Rectal smooth muscle tissue (tissue), 1 donor: ENCODE data around the gene SLC17A4.

Experiments
- H3K27ac ChIP-seq: one replicate; pipeline ENCODE4 v1.7.0; 2013; ENCODE audit warnings: low read depth, low read length, inconsistent platforms
- H3K27me3 ChIP-seq: one replicate; pipeline ENCODE4 v1.7.0; 2013; ENCODE audit warnings: low read length; ENCODE audit not compliant: control insufficient read depth, insufficient read depth
- H3K36me3 ChIP-seq: one replicate; pipeline ENCODE4 v1.7.0; 2013; ENCODE audit warnings: low read length; ENCODE audit not compliant: control insufficient read depth, insufficient read depth
- H3K4me1 ChIP-seq: one replicate; pipeline ENCODE4 v1.7.0; 2013; ENCODE audit warnings: low read length; ENCODE audit not compliant: control insufficient read depth, insufficient read depth
- H3K4me3 ChIP-seq: one replicate; pipeline ENCODE4 v1.7.0; 2013; ENCODE audit warnings: low read length
- H3K9ac ChIP-seq: one replicate; pipeline ENCODE4 v1.7.0; 2013; ENCODE audit warnings: low read length

SLC17A4 gene, protein sequence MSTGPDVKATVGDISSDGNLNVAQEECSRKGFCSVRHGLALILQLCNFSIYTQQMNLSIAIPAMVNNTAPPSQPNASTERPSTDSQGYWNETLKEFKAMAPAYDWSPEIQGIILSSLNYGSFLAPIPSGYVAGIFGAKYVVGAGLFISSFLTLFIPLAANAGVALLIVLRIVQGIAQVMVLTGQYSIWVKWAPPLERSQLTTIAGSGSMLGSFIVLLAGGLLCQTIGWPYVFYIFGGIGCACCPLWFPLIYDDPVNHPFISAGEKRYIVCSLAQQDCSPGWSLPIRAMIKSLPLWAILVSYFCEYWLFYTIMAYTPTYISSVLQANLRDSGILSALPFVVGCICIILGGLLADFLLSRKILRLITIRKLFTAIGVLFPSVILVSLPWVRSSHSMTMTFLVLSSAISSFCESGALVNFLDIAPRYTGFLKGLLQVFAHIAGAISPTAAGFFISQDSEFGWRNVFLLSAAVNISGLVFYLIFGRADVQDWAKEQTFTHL

DNA sequence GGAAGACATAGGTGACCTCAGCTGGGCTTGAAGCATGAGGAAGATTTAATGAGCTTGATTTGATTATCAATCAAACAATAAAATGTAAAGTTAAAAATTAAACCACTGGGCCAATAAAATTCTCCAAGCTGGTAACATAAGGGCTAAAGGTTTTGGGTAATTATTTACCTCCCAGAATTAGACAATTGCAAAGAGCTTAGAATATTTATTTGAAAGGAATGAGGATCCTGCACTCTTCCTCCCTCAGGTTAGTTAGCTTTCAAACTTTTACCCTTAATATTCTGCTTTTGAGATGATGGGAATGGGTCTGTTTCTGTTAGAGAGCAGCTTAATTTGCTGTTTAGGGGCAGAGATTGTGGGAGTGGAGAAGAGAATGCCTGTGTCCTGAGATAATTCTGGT is at the start of gene SLC17A4:
TSS of gene SLC17A4 (plus strand) at position 208 of the 400 bp plus-strand sequence. CDS start 7,221 bp downstream, outside the sequence.
- H3K27ac ChIP-seq: no peak within 1 kb of the TSS
- no peaks in the 10 kb centered on the region for H3K4me1 ChIP-seq
- H3K36me3 ChIP-seq: no peaks in the 10 kb centered on the region
- H3K4me3 ChIP-seq: peak within 1 kb of the TSS; percentile 53
- H3K27me3 ChIP-seq: no peaks in the 10 kb centered on the region
- H3K9ac ChIP-seq: no peak within 1 kb of the TSS

GRCh38 chr6:25706314-25707014 is 48.1 kb upstream of the SLC17A4 start:
- Histone ChIP-seq H3K4me3 (no peak overlapping the region), H3K27me3 (no peaks in the 10 kb centered on the region), H3K4me1 (no peaks in the 10 kb centered on the region), H3K27ac (no peak overlapping the region), H3K36me3 (no peaks in the 10 kb centered on the region), H3K9ac (no peak overlapping the region)

- H3K27ac ChIP-seq: no peak overlapping the region
- H3K4me1 ChIP-seq: no peaks in the 10 kb centered on the region
- no peaks in the 10 kb centered on the region for H3K27me3 ChIP-seq
- no peak overlapping the region for H3K9ac ChIP-seq
- H3K36me3 ChIP-seq: no peaks in the 10 kb centered on the region
- H3K4me3 ChIP-seq: no peak overlapping the region
Measured at GRCh38 chr6:25709761-25710160, 44.8 kb upstream of the SLC17A4 start.

- Histone ChIP-seq H3K27me3 (no peaks in the 10 kb centered on the region), H3K27ac (no peak overlapping the region), H3K4me1 (no peaks in the 10 kb centered on the region), H3K4me3 (no peak overlapping the region), H3K36me3 (no peaks in the 10 kb centered on the region), H3K9ac (no peak overlapping the region)
Measured at GRCh38 chr6:25710287-25710686, 44.3 kb upstream of the SLC17A4 start.

DNA sequence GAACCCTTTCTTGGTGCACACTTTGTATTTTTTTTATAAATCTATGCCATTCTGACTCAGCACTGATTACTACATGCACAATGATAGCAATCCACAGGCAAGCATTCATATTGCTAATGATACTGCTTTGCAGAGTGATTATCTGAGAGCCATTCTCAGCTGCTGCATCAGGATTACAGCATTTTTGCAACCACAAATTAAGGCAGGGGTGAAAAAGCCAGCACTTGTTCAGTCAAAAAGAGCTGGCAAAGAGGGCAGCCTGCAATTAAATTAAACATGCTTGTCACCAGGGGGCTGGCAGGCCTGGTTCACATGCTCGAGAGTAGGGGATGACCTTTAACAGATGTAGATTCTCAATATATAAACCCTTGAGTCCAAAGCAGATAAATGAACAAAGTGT is 40.7 kb upstream of the SLC17A4 start:
- no peak overlapping the region for H3K27ac ChIP-seq
- no peak overlapping the region for H3K4me3 ChIP-seq
- no peaks in the 10 kb centered on the region for H3K36me3 ChIP-seq
- no peaks in the 10 kb centered on the region for H3K27me3 ChIP-seq
- H3K4me1 ChIP-seq: no peaks in the 10 kb centered on the region
- H3K9ac ChIP-seq: no peak overlapping the region

DNA sequence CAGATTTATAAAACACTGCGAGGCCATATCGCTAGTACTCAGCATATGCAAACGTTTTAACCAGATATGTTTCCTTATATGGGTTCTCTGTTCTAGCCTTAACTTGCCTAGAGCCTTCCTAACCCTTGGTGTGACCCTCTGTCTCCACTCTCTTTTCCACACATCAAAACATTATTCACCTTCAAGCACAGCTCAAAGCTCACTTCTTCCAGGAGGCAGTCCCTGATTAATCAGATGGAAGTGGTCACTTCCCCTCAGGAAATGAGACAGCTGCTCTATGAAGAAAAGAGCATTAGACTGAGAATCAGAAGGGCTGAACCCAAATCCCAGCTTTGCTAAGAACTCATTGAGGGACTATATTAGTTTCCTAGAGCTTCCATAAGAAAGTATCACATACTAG is 39.8 kb upstream of the SLC17A4 start:
- H3K4me3 ChIP-seq: no peak overlapping the region
- H3K36me3 ChIP-seq: no peaks in the 10 kb centered on the region
- no peaks in the 10 kb centered on the region for H3K27me3 ChIP-seq
- H3K9ac ChIP-seq: no peak overlapping the region
- no peaks in the 10 kb centered on the region for H3K4me1 ChIP-seq
- H3K27ac ChIP-seq: no peak overlapping the region

- Histone ChIP-seq H3K27ac (no peak overlapping the region), H3K36me3 (no peaks in the 10 kb centered on the region), H3K4me1 (no peaks in the 10 kb centered on the region)
Measured at GRCh38 chr6:25715794-25716193, 38.7 kb upstream of the SLC17A4 start.

GRCh38 chr6:25717866-25718740 is 36.4 kb upstream of the SLC17A4 start:
- Histone ChIP-seq H3K9ac (no peak overlapping the region), H3K36me3 (no peaks in the 10 kb centered on the region), H3K4me1 (no peaks in the 10 kb centered on the region), H3K27me3 (no peaks in the 10 kb centered on the region), H3K27ac (no peak overlapping the region), H3K4me3 (no peak overlapping the region)

More at GRCh38 chr6:25715794-25716193, 38.7 kb upstream of the SLC17A4 start:
- H3K27me3 ChIP-seq: no peaks in the 10 kb centered on the region
- no peak overlapping the region for H3K4me3 ChIP-seq
- no peak overlapping the region for H3K9ac ChIP-seq

GRCh38 chr6:25726122-25726911 is 28.2 kb upstream of the SLC17A4 start:
- H3K36me3 ChIP-seq: no peaks in the 10 kb centered on the region
- no peak overlapping the region for H3K4me3 ChIP-seq
- no peak overlapping the region for H3K9ac ChIP-seq
- no peaks in the 10 kb centered on the region for H3K4me1 ChIP-seq
- H3K27me3 ChIP-seq: no peaks in the 10 kb centered on the region
- no peak overlapping the region for H3K27ac ChIP-seq

- Histone ChIP-seq H3K27me3 (no peaks in the 10 kb centered on the region), H3K9ac (no peak overlapping the region), H3K36me3 (no peaks in the 10 kb centered on the region), H3K4me1 (no peaks in the 10 kb centered on the region), H3K27ac (no peak overlapping the region), H3K4me3 (no peak overlapping the region)
Measured at GRCh38 chr6:25727028-25727427, 27.5 kb upstream of the SLC17A4 start.

DNA sequence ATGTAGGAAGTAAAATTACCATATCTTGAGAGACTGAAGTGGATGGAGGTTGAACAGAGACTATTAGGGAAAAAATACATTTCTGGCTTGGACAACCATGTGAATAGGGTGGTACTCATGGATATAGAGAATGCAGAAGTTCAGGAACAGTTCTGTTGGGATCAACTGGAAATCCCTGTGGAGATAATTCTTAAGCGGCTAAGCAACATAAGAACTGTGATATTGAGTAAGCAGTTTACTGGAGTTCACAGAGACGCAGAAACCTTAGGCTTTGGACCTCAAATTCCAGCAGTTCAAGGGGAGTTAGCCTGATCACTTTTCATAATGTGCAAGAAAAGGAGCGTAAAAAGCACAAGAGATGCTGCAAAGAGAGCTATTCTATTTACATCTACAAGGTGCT is 23.6 kb upstream of the SLC17A4 start:
- H3K4me3 ChIP-seq: no peak overlapping the region
- H3K27me3 ChIP-seq: no peaks in the 10 kb centered on the region
- no peak overlapping the region for H3K9ac ChIP-seq
- H3K36me3 ChIP-seq: no peaks in the 10 kb centered on the region
- H3K4me1 ChIP-seq: no peaks in the 10 kb centered on the region
- no peak overlapping the region for H3K27ac ChIP-seq
